Fibroblast of mammary gland (primary cell): ENCODE results near the gene PDE7B.

Experiments used
- DNase-seq: peaks from one replicate; pipeline ENCODE4 v3.0.0-alpha.2; 2010; ENCODE audit warnings: low read depth
- H3K4me3 ChIP-seq: 2 replicates; pipeline ENCODE4 v1.5.1; 2011; ENCODE audit warnings: low read depth, mild to moderate bottlenecking, low read length, moderate library complexity; ENCODE audit not compliant: control insufficient read depth
- CTCF ChIP-seq: conservative IDR thresholded peaks from 2 replicates; pipeline ENCODE4 v1.5.1; 2011; ENCODE audit warnings: low read depth, low read length, inconsistent platforms; ENCODE audit not compliant: control insufficient read depth, insufficient read depth

The PDE7B gene

GRCh38 chr6:135880066-135880972, 28.8 kb downstream of the PDE7B start:
- peak; percentile 84 for DNase-seq
- peak overlapping the region; percentile 14 for H3K4me3 ChIP-seq
- TF ChIP-seq CTCF: no peak

GRCh38 chr6:135883045-135883444, 31.5 kb downstream of the PDE7B start:
- TF ChIP-seq CTCF: no peak
- peak; percentile 29 for DNase-seq
- H3K4me3 ChIP-seq: no peak overlapping the region

GRCh38 chr6:135883536-135883935, 32.0 kb downstream of the PDE7B start:
- no peak for DNase-seq
- H3K4me3 ChIP-seq: no peak overlapping the region
- TF ChIP-seq CTCF: no peak

GRCh38 chr6:135884136-135884535, 32.6 kb downstream of the PDE7B start:
- no peak for TF ChIP-seq CTCF
- DNase-seq: no peak

GRCh38 chr6:135887069-135887468, 35.6 kb downstream of the PDE7B start:
- DNase-seq: no peak
- H3K4me3 ChIP-seq: no peak overlapping the region
- TF ChIP-seq CTCF: no peak

More at GRCh38 chr6:135884136-135884535, 32.6 kb downstream of the PDE7B start:
- no peak overlapping the region for H3K4me3 ChIP-seq

- no peak overlapping the region for H3K4me3 ChIP-seq
- DNase-seq: no peak
- no peak for TF ChIP-seq CTCF
These were observed 37.3 kb downstream of the PDE7B start for GRCh38 chr6:135888818-135889217.
